ENCODE measurements around the gene HPCAL1. TPM values are rescaled to one million over a fixed set of nuclear protein-coding genes. Genes with fewer than 3 reads are reported as not detected.

The HPCAL1 gene
- total and polyA plus RNA-seq, 10 of the 15 experiments (the other 5 are each of a cell fraction or from before 2014, with no cell fraction given): 0.40 to 12.8 (median 7.9) TPM

DNA sequence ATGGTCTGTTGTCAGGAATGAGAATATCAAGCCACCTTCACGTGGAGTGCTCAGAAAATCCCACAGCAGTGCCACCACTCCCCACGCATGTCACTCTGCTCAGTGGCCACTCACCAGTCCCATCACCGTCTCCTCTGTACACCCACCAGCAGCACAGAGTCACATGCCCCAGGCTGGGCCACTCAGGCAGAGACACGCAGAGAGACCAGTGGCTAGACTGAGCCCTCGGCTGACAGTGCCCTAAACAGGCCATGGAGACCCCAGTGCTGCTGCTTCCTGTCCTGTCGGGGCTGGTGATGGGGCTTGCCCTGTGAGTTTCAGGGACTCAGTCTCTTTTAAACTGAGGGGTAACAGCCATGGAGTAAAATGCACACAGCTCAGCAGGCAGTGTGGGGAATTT, 119.5 kb downstream of the HPCAL1 start:
- TF ChIP-seq, protein P1, sequence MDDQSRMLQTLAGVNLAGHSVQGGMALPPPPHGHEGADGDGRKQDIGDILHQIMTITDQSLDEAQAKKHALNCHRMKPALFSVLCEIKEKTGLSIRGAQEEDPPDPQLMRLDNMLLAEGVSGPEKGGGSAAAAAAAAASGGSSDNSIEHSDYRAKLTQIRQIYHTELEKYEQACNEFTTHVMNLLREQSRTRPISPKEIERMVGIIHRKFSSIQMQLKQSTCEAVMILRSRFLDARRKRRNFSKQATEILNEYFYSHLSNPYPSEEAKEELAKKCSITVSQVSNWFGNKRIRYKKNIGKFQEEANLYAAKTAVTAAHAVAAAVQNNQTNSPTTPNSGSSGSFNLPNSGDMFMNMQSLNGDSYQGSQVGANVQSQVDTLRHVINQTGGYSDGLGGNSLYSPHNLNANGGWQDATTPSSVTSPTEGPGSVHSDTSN (IDR thresholded peaks at IDR 0.05; ENCODE audit: insufficient replicate concordance, low read depth, low read length): no peak
- TF ChIP-seq SRF (IDR thresholded peaks at IDR 0.05; ENCODE audit: low read depth in 2 of 2, low read length in 2 of 2) (no peak), SPI1 (IDR thresholded peaks at IDR 0.05; ENCODE audit: borderline replicate concordance, insufficient read depth, low read depth, low read length) (no peak), SP1 (IDR thresholded peaks at IDR 0.05; ENCODE audit: low read depth, low read length) (no peak), ZNF274 (IDR thresholded peaks at IDR 0.05; ENCODE audit: insufficient read depth, insufficient read length) (no peak), MXI1 (IDR thresholded peaks at IDR 0.05; ENCODE audit: low read depth, low read length) (no peak), PAX5 (IDR thresholded peaks at IDR 0.05; ENCODE audit: borderline replicate concordance, low read depth, low read length) (no peak), KDM1A (IDR thresholded peaks at IDR 0.05; ENCODE audit: borderline replicate concordance) (no peak)
- TF ChIP-seq, protein P2, sequence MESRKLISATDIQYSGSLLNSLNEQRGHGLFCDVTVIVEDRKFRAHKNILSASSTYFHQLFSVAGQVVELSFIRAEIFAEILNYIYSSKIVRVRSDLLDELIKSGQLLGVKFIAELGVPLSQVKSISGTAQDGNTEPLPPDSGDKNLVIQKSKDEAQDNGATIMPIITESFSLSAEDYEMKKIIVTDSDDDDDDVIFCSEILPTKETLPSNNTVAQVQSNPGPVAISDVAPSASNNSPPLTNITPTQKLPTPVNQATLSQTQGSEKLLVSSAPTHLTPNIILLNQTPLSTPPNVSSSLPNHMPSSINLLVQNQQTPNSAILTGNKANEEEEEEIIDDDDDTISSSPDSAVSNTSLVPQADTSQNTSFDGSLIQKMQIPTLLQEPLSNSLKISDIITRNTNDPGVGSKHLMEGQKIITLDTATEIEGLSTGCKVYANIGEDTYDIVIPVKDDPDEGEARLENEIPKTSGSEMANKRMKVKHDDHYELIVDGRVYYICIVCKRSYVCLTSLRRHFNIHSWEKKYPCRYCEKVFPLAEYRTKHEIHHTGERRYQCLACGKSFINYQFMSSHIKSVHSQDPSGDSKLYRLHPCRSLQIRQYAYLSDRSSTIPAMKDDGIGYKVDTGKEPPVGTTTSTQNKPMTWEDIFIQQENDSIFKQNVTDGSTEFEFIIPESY (IDR thresholded peaks at IDR 0.05): no peak
- ChIA-PET CTCF (interaction anchor here (1.1 kb wide), 1 partner anchor 12 kb away, joined by 3 read pairs; no protein-coding TSS in a partner anchor), RAD21 (ENCODE audit: unreplicated experiment) (no interaction called here), SMC1A (ENCODE audit: uncharacterized antibody, unreplicated experiment) (interaction anchor here (1.6 kb wide), 1 partner anchor 13 kb away, joined by 6 read pairs; no protein-coding TSS in a partner anchor), POLR2A (no interaction called here)
- Histone ChIP-seq H3K4me3 (no peak overlapping the region), H3K36me3 (ENCODE audit: control insufficient read depth in 2 of 2, insufficient read depth in 2 of 2, low read length in 1 of 2) (no peaks in the 10 kb centered on the region; a peak in 1 of 4 replicates), H3K27ac (ENCODE audit: control insufficient read depth, insufficient read depth) (no peak overlapping the region), H3K27me3 (replicated peaks in 1 of 2; ENCODE audit: control insufficient read depth in 2 of 2, insufficient read depth in 2 of 2, low read length in 1 of 2) (no peaks in the 10 kb centered on the region), H3K4me1 (ENCODE audit: control insufficient read depth, insufficient read depth, low read length) (no peaks in the 10 kb centered on the region), H2AFZ (ENCODE audit: control insufficient read depth, low read depth, low read length) (no peak overlapping the region), H3K9me3 (replicated peaks; ENCODE audit: control insufficient read depth, insufficient read depth, low read length) (no peaks in the 10 kb centered on the region), H3K4me2 (ENCODE audit: control insufficient read depth, insufficient read depth) (no peak overlapping the region), H3K79me2 (ENCODE audit: control insufficient read depth, insufficient read depth, low read length) (no peaks in the 10 kb centered on the region), H3K9ac (ENCODE audit: control insufficient read depth, insufficient read depth, low read length) (no peak overlapping the region), H4K20me1 (ENCODE audit: control insufficient read depth, insufficient read depth) (no peaks in the 10 kb centered on the region)
- in situ Hi-C loops (cut with MboI) (no loop called here), intact Hi-C loops (cut with micrococcal nuclease; ENCODE audit: unreplicated experiment) (no loop called here)
- BruUV-seq (replicated peaks): no TSS peak
- DNase-seq (ENCODE audit: low read depth, low spot score): no peak
- no peak for ATAC-seq
- FAIRE-seq: no peak
- WGBS (ENCODE audit: insufficient coverage, insufficient replicate concordance, low lambda C conversion rate, missing lambda C conversion rate): 35% methylated on average over 6 of the region's 6 CpGs
